Measurements from ENCODE around the gene WDFY2.
A peak's percentile ranks its signal among the peaks of the same experiment; 100 is the strongest.

Gene WDFY2

GRCh38 chr13:51771418-51772104, 187.3 kb downstream of the WDFY2 start:
- peak; percentile 7 for DNase-seq (ENCODE audit: low spot score)

GRCh38 chr13:51772105-51772455, 187.8 kb downstream of the WDFY2 start:
- no peak for DNase-seq (ENCODE audit: low spot score)

- no peak for DNase-seq (ENCODE audit: low spot score)
Observed at GRCh38 chr13:51772781-51773180, 188.5 kb downstream of the WDFY2 start.

GRCh38 chr13:51773515-51773914, 189.3 kb downstream of the WDFY2 start:
- DNase-seq (ENCODE audit: low spot score) = no peak

- no peak for DNase-seq (ENCODE audit: low spot score)
Observed at GRCh38 chr13:51776179-51776578, 191.9 kb downstream of the WDFY2 start.

GRCh38 chr13:51777921-51778320, 193.7 kb downstream of the WDFY2 start:
- DNase-seq (ENCODE audit: low spot score) = no peak

- DNase-seq (ENCODE audit: low spot score) = no peak
Observed at GRCh38 chr13:51778392-51778791, 194.1 kb downstream of the WDFY2 start.

- no peak for DNase-seq (ENCODE audit: low spot score)
Observed at GRCh38 chr13:51780099-51780498, 195.8 kb downstream of the WDFY2 start.

- peak; percentile 26 for DNase-seq (ENCODE audit: low spot score)
Observed at GRCh38 chr13:51781246-51782022, 197.2 kb downstream of the WDFY2 start.

- DNase-seq (ENCODE audit: low spot score) = no peak
Observed at GRCh38 chr13:51782026-51782710, 197.9 kb downstream of the WDFY2 start.

- no peak for DNase-seq (ENCODE audit: low spot score)
Observed at GRCh38 chr13:51783428-51784094, 199.3 kb downstream of the WDFY2 start.

- no peak for DNase-seq (ENCODE audit: low spot score)
Observed at GRCh38 chr13:51784097-51784496, 199.8 kb downstream of the WDFY2 start.

GRCh38 chr13:51785712-51786424, 201.6 kb downstream of the WDFY2 start:
- DNase-seq (ENCODE audit: low spot score) = no peak

GRCh38 chr13:51786425-51787265, 202.4 kb downstream of the WDFY2 start:
- no peak for DNase-seq (ENCODE audit: low spot score)

GRCh38 chr13:51793570-51794271, 209.5 kb downstream of the WDFY2 start:
- peak; percentile 82 for DNase-seq (ENCODE audit: low spot score)

GRCh38 chr13:51794964-51795363, 210.7 kb downstream of the WDFY2 start:
- no peak for DNase-seq (ENCODE audit: low spot score)

- no peak for DNase-seq (ENCODE audit: low spot score)
Observed at GRCh38 chr13:51795419-51795818, 211.2 kb downstream of the WDFY2 start.

- DNase-seq (ENCODE audit: low spot score) = no peak
Observed at GRCh38 chr13:51796546-51796945, 212.3 kb downstream of the WDFY2 start.

GRCh38 chr13:51797664-51798488, 213.6 kb downstream of the WDFY2 start:
- peak; percentile 62 for DNase-seq (ENCODE audit: low spot score)

Measured in RKO (cell line).